GM23248 (cell line): ENCODE results near the gene ANXA11. TPM values are rescaled to one million over a fixed set of nuclear protein-coding genes. Genes with fewer than 3 reads are reported as not detected.
"Not testable (repeated sequence)": the region's sequence is repeated elsewhere in the genome, so short reads cannot be mapped to it uniquely, and the experiment has no call there.

Source experiments
- DNase-seq: peaks from one replicate; pipeline ENCODE4 v3.0.0-alpha.2; 2015
- H2AFZ ChIP-seq: fragments of 200-600 bp; sonication (generic); 2 replicates; pipeline ENCODE4 v1.6.1; 2016; ENCODE audit warnings: antibody characterized with exemption
- H3F3A ChIP-seq: fragments of 200-600 bp; sonication (generic); 2 replicates; pipeline ENCODE4 v1.6.1; 2016; ENCODE audit warnings: mild to moderate bottlenecking, antibody characterized with exemption, mixed run types; ENCODE audit not compliant: insufficient read depth
- H3K27ac ChIP-seq: fragments of 200-600 bp; sonication (generic); 2 replicates; pipeline ENCODE4 v1.5.1; 2016; ENCODE audit warnings: mild to moderate bottlenecking
- H3K27me3 ChIP-seq: fragments of 200-600 bp; sonication (generic); replicated peaks from 2 replicates; pipeline ENCODE4 v1.6.1; 2016; ENCODE audit warnings: mild to moderate bottlenecking; ENCODE audit not compliant: insufficient read depth
- H3K36me3 ChIP-seq: fragments of 200-600 bp; sonication (generic); 2 replicates; pipeline ENCODE4 v1.6.1; 2016; ENCODE audit warnings: low read depth, mild to moderate bottlenecking
- H3K4me1 ChIP-seq: fragments of 200-600 bp; sonication (generic); 2 replicates; pipeline ENCODE4 v1.6.1; 2016; ENCODE audit warnings: mild to moderate bottlenecking; ENCODE audit not compliant: insufficient read depth
- H3K4me2 ChIP-seq: fragments of 200-600 bp; sonication (generic); one replicate; pipeline ENCODE4 v1.6.1; 2016; ENCODE audit warnings: mild to moderate bottlenecking; ENCODE audit not compliant: unreplicated experiment
- H3K4me3 ChIP-seq: fragments of 200-600 bp; sonication (generic); 2 replicates; pipeline ENCODE4 v1.5.1; 2016; ENCODE audit warnings: mild to moderate bottlenecking
- H3K79me2 ChIP-seq: fragments of 200-600 bp; sonication (generic); 2 replicates; pipeline ENCODE4 v1.6.1; 2016; ENCODE audit warnings: mild to moderate bottlenecking; ENCODE audit not compliant: insufficient read depth
- H3K9ac ChIP-seq: fragments of 200-600 bp; sonication (generic); 2 replicates; pipeline ENCODE4 v1.6.1; 2016; ENCODE audit warnings: mild to moderate bottlenecking
- H3K9me2 ChIP-seq: fragments of 200-600 bp; sonication (generic); 2 replicates; pipeline ENCODE4 v1.6.1; 2016; ENCODE audit warnings: mixed run types, mild to moderate bottlenecking, moderate library complexity; ENCODE audit not compliant: insufficient read depth
- H3K9me3 ChIP-seq: fragments of 200-600 bp; sonication (generic); one replicate; pipeline ENCODE4 v1.6.1; 2017; ENCODE audit warnings: low read depth
- H4K20me1 ChIP-seq: fragments of 200-600 bp; sonication (generic); 2 replicates; pipeline ENCODE4 v1.6.0; 2016; ENCODE audit not compliant: insufficient read depth
- EZH2 ChIP-seq: fragments of 200-600 bp; sonication (generic); IDR thresholded peaks from 2 replicates; pipeline ENCODE4 v1.6.1; 2018; ENCODE audit warnings: antibody characterized with exemption, mild to moderate bottlenecking; ENCODE audit not compliant: insufficient read depth, poor library complexity, severe bottlenecking
- EZH2phosphoT487 ChIP-seq: fragments of 200-600 bp; sonication (generic); IDR thresholded peaks from 2 replicates; pipeline ENCODE4 v1.6.1; 2018; ENCODE audit warnings: antibody characterized with exemption, moderate library complexity, mild to moderate bottlenecking, low read depth; ENCODE audit not compliant: insufficient read depth
- WGBS, 2 experiments: methylation state at CpG; one replicate each; pipeline ENCODE4 v1.1.6; 2015 to 2017; ENCODE audit warnings: low lambda C conversion rate in 2 of 2, low coverage in 1 of 2; ENCODE audit errors: missing lambda C conversion rate in 2 of 2; 5-methylcytosine and 5-hydroxymethylcytosine counted together
- in situ Hi-C: fragments of 300-500 bp; cut with MboI; formaldehyde crosslinking; loops from 2 replicates; pipeline ENCODE4 v1.15.0; 2020
- polyA plus RNA-seq: library from polyadenylated mRNA; unstranded; fragments of >200 nt; fragmentation: Nextera tagmentation; extraction: Ambion mirVana; gene quantifications from 2 replicates; pipeline ENCODE4 v1.2.1, GENCODE V29; 2016
- total RNA-seq: library from RNA; depleted of rRNA; stranded (reverse); fragments of >200 nt; shearing (Covaris generic); gene quantifications from 2 replicates; pipeline ENCODE4 v1.2.3, GENCODE V29; 2014

The ANXA11 gene
- total and polyA plus RNA-seq, 2 experiments from 2014 or later: 116 to 189 TPM

DNA sequence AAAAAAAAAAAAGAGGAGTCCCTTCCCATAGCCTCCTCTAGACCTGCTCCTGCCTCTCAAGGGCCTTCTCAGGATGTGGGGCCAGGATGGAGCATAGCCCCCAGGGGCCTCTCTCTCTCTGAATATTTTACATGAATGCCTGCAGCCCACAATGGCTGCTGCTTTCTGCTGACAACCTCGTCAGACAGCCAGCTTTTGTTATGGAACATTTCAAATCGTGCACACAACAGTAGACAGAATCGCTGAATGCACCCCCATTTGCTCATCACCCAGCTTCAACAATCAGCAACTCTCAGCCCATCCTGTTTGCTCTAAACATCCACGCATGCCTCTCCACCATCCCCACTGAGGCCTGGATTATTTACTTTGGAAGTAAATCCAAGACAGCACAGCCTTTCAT lies 67.4 kb downstream of the ANXA11 start:
- peak overlapping the region; percentile 82 for H3K9ac ChIP-seq
- no peaks in the 10 kb centered on the region for H3K36me3 ChIP-seq
- peak overlapping the region; percentile 91; the same call in 1 of the 2 replicates for H3K27ac ChIP-seq

DNA sequence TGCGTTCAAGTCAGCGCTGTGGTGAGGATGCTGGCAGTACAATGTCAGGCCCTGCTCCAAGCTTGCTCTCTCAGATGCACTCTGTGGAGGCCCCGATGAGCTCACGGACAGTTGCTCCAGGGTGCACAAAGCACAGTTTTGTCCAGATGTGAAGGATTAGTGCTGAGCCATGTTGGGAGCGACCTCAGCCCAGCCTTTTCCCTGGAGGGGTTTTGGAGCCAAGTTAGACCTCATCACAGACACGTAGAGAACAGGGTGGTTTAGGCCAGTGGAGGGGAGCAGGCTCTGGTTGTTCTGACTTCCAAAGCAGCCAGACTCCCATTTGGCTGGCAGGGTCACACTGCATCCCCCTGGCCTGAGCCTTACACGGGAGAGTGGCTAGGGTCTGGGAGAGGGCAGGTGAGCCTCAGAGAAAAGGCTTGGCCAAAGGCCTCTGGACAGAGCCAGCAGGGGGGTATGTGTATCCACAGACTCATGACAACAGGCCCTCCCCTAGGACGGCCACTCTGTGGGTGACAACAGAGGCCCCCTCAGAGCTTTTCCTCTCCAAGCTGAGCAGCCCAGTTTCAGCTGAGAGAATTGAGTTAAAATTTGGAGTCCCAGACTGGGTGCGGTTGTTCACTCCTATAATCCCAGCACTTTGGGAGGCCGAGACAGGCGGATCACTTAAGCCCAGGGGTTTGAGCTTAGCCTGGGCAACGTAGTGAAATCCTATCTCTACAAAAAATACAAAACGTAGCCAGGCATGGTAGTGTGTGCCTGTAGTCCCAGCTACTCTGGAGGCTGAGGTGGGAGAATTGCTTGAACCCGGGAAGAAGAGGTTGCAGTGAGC lies 68.1 kb downstream of the ANXA11 start:
- H3K9me2 ChIP-seq: no peaks in the 10 kb centered on the region
- TF ChIP-seq EZH2: no peak
- H3F3A ChIP-seq: peaks cover 23% of the 10 kb centered on the region
- WGBS, 2 experiments: 41 to 42% methylated on average over 14 of the region's 14 CpGs
- no peak overlapping the region for H3K4me3 ChIP-seq
- H3K27ac ChIP-seq: peak overlapping the region; percentile 91
- H3K27me3 ChIP-seq: no peaks in the 10 kb centered on the region
- no peaks in the 10 kb centered on the region for H3K9me3 ChIP-seq
- DNase-seq: peak; percentile 89
- H4K20me1 ChIP-seq: no peaks in the 10 kb centered on the region
- H3K79me2 ChIP-seq: peaks cover 10% of the 10 kb centered on the region
- H2AFZ ChIP-seq: no peak overlapping the region
- no peaks in the 10 kb centered on the region for H3K36me3 ChIP-seq
- in situ Hi-C loops: no loop called here
- H3K9ac ChIP-seq: peak overlapping the region; percentile 82
- H3K4me1 ChIP-seq: peaks cover 37% of the 10 kb centered on the region
- peak overlapping the region; percentile 56 for H3K4me2 ChIP-seq

More for the DNA sequence above, 67.4 kb downstream of the ANXA11 start:
- H3K4me3 ChIP-seq: no peak overlapping the region
- DNase-seq: no peak
- no peaks in the 10 kb centered on the region for H3K9me2 ChIP-seq
- peak overlapping the region; percentile 56 for H3K4me2 ChIP-seq
- in situ Hi-C loops: no loop called here
- WGBS, 2 experiments: 36 to 42% methylated on average over 4 of the region's 4 CpGs
- H3K79me2 ChIP-seq: peaks cover 10% of the 10 kb centered on the region
- H3K4me1 ChIP-seq: peaks cover 36% of the 10 kb centered on the region
- no peaks in the 10 kb centered on the region for H3K9me3 ChIP-seq
- no peak for TF ChIP-seq EZH2
- no peak for TF ChIP-seq EZH2phosphoT487
- H4K20me1 ChIP-seq: no peaks in the 10 kb centered on the region
- H3F3A ChIP-seq: peaks cover 23% of the 10 kb centered on the region
- no peak overlapping the region for H2AFZ ChIP-seq
- no peaks in the 10 kb centered on the region for H3K27me3 ChIP-seq

DNA sequence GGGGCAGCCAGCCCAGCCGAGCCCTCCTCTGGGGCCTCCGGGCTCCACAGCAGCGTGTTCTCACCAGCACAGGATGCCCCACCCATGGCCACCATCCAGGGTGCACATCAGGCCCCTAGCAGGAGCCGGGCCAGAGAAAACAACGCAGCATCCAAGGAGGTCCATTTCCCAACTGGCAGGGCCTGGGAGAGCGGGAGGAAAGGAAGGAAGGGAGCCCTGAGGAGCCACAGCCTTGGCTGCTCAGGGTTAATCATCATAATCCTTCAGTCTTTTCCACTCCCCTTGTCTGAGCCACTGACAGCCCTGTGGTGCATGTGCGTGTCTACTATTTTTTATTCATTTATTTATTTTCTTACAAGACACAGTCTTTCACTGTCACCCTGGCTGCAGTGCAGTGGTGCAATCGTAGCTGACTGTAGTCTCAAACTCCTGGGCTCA lies 69.2 kb downstream of the ANXA11 start:
- peaks cover 46% of the 10 kb centered on the region for H3K4me1 ChIP-seq
- H3K36me3 ChIP-seq: no peaks in the 10 kb centered on the region
- H3K4me3 ChIP-seq: peak overlapping the region; percentile 41
- H3K9ac ChIP-seq: peak overlapping the region; percentile 82
- 2% methylated on average over 8 of the region's 8 CpGs for WGBS, 2 experiments
- TF ChIP-seq EZH2phosphoT487 (no peak), EZH2 (no peak)
- H3K4me2 ChIP-seq: peak overlapping the region; percentile 56
- H3K27me3 ChIP-seq: no peaks in the 10 kb centered on the region
- DNase-seq: peak; percentile 97
- H3K79me2 ChIP-seq: peaks cover 10% of the 10 kb centered on the region
- in situ Hi-C loops: no loop called here
- peaks cover 23% of the 10 kb centered on the region for H3F3A ChIP-seq
- no peaks in the 10 kb centered on the region for H3K9me2 ChIP-seq
- H2AFZ ChIP-seq: peak overlapping the region; percentile 40
- H3K9me3 ChIP-seq: no peaks in the 10 kb centered on the region
- H3K27ac ChIP-seq: peak overlapping the region; percentile 91
- H4K20me1 ChIP-seq: no peaks in the 10 kb centered on the region

DNA sequence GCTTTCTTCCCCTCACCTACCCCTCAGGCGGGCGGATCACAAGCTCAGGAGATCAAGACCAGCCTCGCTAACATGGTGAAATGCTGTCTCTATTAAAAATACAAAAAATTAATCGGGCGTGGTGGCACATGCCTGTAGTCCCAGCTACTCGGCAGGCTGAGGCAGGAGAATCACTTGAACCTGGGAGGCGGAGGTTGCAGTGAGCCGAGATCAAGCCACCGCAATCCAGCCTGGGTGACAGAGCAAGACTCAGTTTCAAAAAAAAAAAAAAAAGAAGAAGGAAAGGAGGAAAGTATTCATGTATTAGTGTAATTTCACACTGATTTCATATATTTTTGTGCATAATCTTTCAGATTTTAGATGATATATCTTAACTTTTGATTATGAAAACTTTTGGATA lies 71.7 kb downstream of the ANXA11 start:
- H3K27me3 ChIP-seq, H3K9me3 ChIP-seq, H3K36me3 ChIP-seq, H3K9me2 ChIP-seq, DNase-seq, in situ Hi-C loops, H3K79me2 ChIP-seq, H4K20me1 ChIP-seq: not testable (repeated sequence)
- Histone ChIP-seq H3F3A (peaks cover 28% of the 10 kb centered on the region), H3K4me3 (peak overlapping the region; percentile 84), H3K27ac (peak overlapping the region; percentile 78), H3K4me2 (peak overlapping the region; percentile 100), H3K4me1 (peaks cover 46% of the 10 kb centered on the region), H2AFZ (peak overlapping the region; percentile 79), H3K9ac (peak overlapping the region; percentile 94)
- WGBS, 2 experiments: 13 to 16% methylated on average over 9 of the region's 9 CpGs
